Fibroblast of lung (primary cell): ENCODE data around the gene ARHGEF25. TPM values are rescaled to one million over a fixed set of nuclear protein-coding genes. Genes with fewer than 3 reads are reported as not detected.

Experiments used
- DNase-seq, 2 donors: peaks; one replicate each; pipeline versions ENCODE4 v3.0.0 to v3.0.0-alpha.2; 2010; ENCODE audit warnings: low read depth in 2 of 2
- H2AFZ ChIP-seq: 2 replicates; pipeline ENCODE4 v1.5.1; 2012; ENCODE audit warnings: low read length, control low read depth, inconsistent platforms
- H3K27ac ChIP-seq: 2 replicates; pipeline ENCODE4 v1.5.1; 2011; ENCODE audit warnings: low read length, control low read depth; ENCODE audit not compliant: insufficient read depth
- H3K27me3 ChIP-seq: 2 replicates; pipeline ENCODE4 v1.5.1; 2011; ENCODE audit warnings: mild to moderate bottlenecking, low read length; ENCODE audit not compliant: control insufficient read depth, insufficient read depth
- H3K36me3 ChIP-seq: 2 replicates; pipeline ENCODE4 v1.5.1; 2011; ENCODE audit warnings: low read length; ENCODE audit not compliant: control insufficient read depth, insufficient read depth
- H3K4me1 ChIP-seq: 2 replicates; pipeline ENCODE4 v1.5.1; 2011; ENCODE audit warnings: low read length; ENCODE audit not compliant: control insufficient read depth, insufficient read depth; ENCODE audit errors: extremely low read depth
- H3K4me2 ChIP-seq: 2 replicates; pipeline ENCODE4 v1.5.1; 2011; ENCODE audit warnings: low read length, control low read depth; ENCODE audit not compliant: insufficient read depth; ENCODE audit errors: extremely low read depth
- H3K4me3 ChIP-seq, 4 experiments: fragments of 200-600 bp in 1 of 4; sonication (generic) in 1 of 4; replicated peaks in 1 of 4; 2 replicates each; pipeline ENCODE4 v1.5.1; 2011 to 2016; ENCODE audit warnings: low read length in 4 of 4, low read depth in 3 of 4, mild to moderate bottlenecking in 3 of 4, control low read depth in 2 of 4, inconsistent platforms in 1 of 4, mixed read lengths in 1 of 4; ENCODE audit not compliant: insufficient read depth in 1 of 4; ENCODE audit errors: control extremely low read depth in 1 of 4
- H3K79me2 ChIP-seq: 2 replicates; pipeline ENCODE4 v1.5.1; 2012; ENCODE audit warnings: mild to moderate bottlenecking, low read length, inconsistent platforms; ENCODE audit not compliant: control insufficient read depth, insufficient read depth
- H3K9ac ChIP-seq: 2 replicates; pipeline ENCODE4 v1.5.1; 2011; ENCODE audit warnings: mild to moderate bottlenecking, low read length, control low read depth; ENCODE audit not compliant: insufficient read depth
- H3K9me3 ChIP-seq: 2 replicates; pipeline ENCODE4 v1.5.1; 2012; ENCODE audit warnings: low read depth, low read length; ENCODE audit not compliant: control insufficient read depth, insufficient read depth
- H4K20me1 ChIP-seq: 2 replicates; pipeline ENCODE4 v1.5.1; 2011; ENCODE audit warnings: low read length; ENCODE audit not compliant: control insufficient read depth, insufficient read depth; ENCODE audit errors: extremely low read depth
- CTCF ChIP-seq, 2 donors: IDR thresholded peaks in 1 of 2; conservative IDR thresholded peaks in 1 of 2; 1 replicate in 1 of 2; 2 replicates in 1 of 2; pipeline ENCODE4 v1.5.1; 2011 to 2012; ENCODE audit warnings: low read length in 2 of 2, control low read depth in 1 of 2, inconsistent platforms in 1 of 2, low read depth in 1 of 2, mild to moderate bottlenecking in 1 of 2
- EZH2 ChIP-seq: IDR thresholded peaks from 2 replicates; pipeline ENCODE4 v1.5.1; 2012; ENCODE audit warnings: low read length, control low read depth, mild to moderate bottlenecking; ENCODE audit errors: missing control alignments
- polyA plus RNA-seq, 2 donors: library from polyadenylated mRNA; depleted of rRNA in 1 of 2; stranded (reverse) in 1 of 2; unstranded in 1 of 2; fragments of >200 nt; gene quantifications; 2 replicates each; pipeline ENCODE4 v1.2.1, GENCODE V29; 2011 to 2012; ENCODE audit warnings: missing spikeins in 1 of 2
- total RNA-seq: library from RNA; depleted of rRNA; stranded (reverse); fragments of >200 nt; gene quantifications from 2 replicates; pipeline ENCODE4 v1.2.1, GENCODE V29; 2014

The ARHGEF25 gene
- total and polyA plus RNA-seq, 2 donors (not counting 1 experiment from before 2014, with no cell fraction given), result 15.7 to 40.0 TPM

GRCh38 chr12:57623811-57624390 lies 12.7 kb downstream of the ARHGEF25 start:
- Histone ChIP-seq H3K27me3 (peaks cover 40% of the 10 kb centered on the region), H3K27ac (no peak overlapping the region), H3K4me3 (no peak overlapping the region), H3K9me3 (no peaks in the 10 kb centered on the region), H3K79me2 (no peaks in the 10 kb centered on the region), H3K36me3 (no peaks in the 10 kb centered on the region), H3K9ac (no peak overlapping the region), H2AFZ (no peak overlapping the region), H3K4me1 (peaks cover 5% of the 10 kb centered on the region), H4K20me1 (no peaks in the 10 kb centered on the region), H3K4me2 (no peak overlapping the region)
- no peak for DNase-seq
- TF ChIP-seq EZH2, result no peak
- TF ChIP-seq CTCF (conservative IDR thresholded peaks at IDR 0.05 in 1 of 2, IDR thresholded peaks at IDR 0.05 in 1 of 2; ENCODE audit: low read depth in 1 of 2, low read length in 2 of 2), result no peak

- Histone ChIP-seq H3K9me3 (no peaks in the 10 kb centered on the region), H3K4me1 (peaks cover 5% of the 10 kb centered on the region), H4K20me1 (no peaks in the 10 kb centered on the region), H3K4me2 (no peak overlapping the region), H3K27me3 (peaks cover 40% of the 10 kb centered on the region), H3K27ac (no peak overlapping the region), H3K4me3 (no peak overlapping the region), H3K36me3 (no peaks in the 10 kb centered on the region), H3K9ac (no peak overlapping the region), H3K79me2 (no peaks in the 10 kb centered on the region), H2AFZ (no peak overlapping the region)
- TF ChIP-seq EZH2 (no peak), CTCF (conservative IDR thresholded peaks at IDR 0.05 in 1 of 2, IDR thresholded peaks at IDR 0.05 in 1 of 2; ENCODE audit: low read depth in 1 of 2, low read length in 2 of 2) (no peak)
- no peak for DNase-seq
These were observed 13.4 kb downstream of the ARHGEF25 start for GRCh38 chr12:57624441-57625220.

- H3K27ac ChIP-seq, result no peak overlapping the region
- peaks cover 36% of the 10 kb centered on the region for H3K27me3 ChIP-seq
- H4K20me1 ChIP-seq, result no peaks in the 10 kb centered on the region
- no peaks in the 10 kb centered on the region for H3K79me2 ChIP-seq
- TF ChIP-seq EZH2 (no peak), CTCF (conservative IDR thresholded peaks at IDR 0.05 in 1 of 2, IDR thresholded peaks at IDR 0.05 in 1 of 2; ENCODE audit: low read depth in 1 of 2, low read length in 2 of 2) (no peak)
- H3K36me3 ChIP-seq, result no peaks in the 10 kb centered on the region
- no peaks in the 10 kb centered on the region for H3K9me3 ChIP-seq
- no peak for DNase-seq
- peaks cover 5% of the 10 kb centered on the region for H3K4me1 ChIP-seq
- H3K4me2 ChIP-seq, result no peak overlapping the region
- no peak overlapping the region for H3K9ac ChIP-seq
- H2AFZ ChIP-seq, result no peak overlapping the region
- H3K4me3 ChIP-seq, result no peak overlapping the region
These were observed 14.2 kb downstream of the ARHGEF25 start for GRCh38 chr12:57625261-57626032.
